SU-DHL-6 (cell line): ENCODE measurements around the gene NSA2.

ENCODE experiments used
- H2AFZ ChIP-seq: fragments of 200-600 bp; sonication (generic); 2 replicates; pipeline ENCODE4 v1.6.1; 2014; ENCODE audit warnings: low read depth, mild to moderate bottlenecking, moderate library complexity, mixed read lengths, antibody characterized with exemption, low read length; ENCODE audit not compliant: severe bottlenecking
- H3F3A ChIP-seq: fragments of 200-600 bp; shearing (Covaris generic); 2 replicates; pipeline ENCODE4 v1.6.0; 2016; ENCODE audit warnings: antibody characterized with exemption, mild to moderate bottlenecking; ENCODE audit not compliant: insufficient read depth
- H3K27ac ChIP-seq: fragments of 200-600 bp; sonication (generic); 2 replicates; pipeline ENCODE4 v1.5.1; 2016; ENCODE audit warnings: low read depth, mild to moderate bottlenecking, low read length, moderate library complexity, mixed read lengths
- H3K27me3 ChIP-seq: fragments of 200-600 bp; sonication (generic), shearing (Covaris generic); 2 replicates; pipeline ENCODE4 v1.6.0; 2014; ENCODE audit warnings: mild to moderate bottlenecking, low read length
- H3K36me3 ChIP-seq: fragments of 200-600 bp; sonication (generic); 2 replicates; pipeline ENCODE4 v1.6.1; 2014; ENCODE audit warnings: mild to moderate bottlenecking, low read length, mixed read lengths
- H3K4me2 ChIP-seq: fragments of 300-600, 200-600 bp; shearing (Covaris generic), sonication (generic); 2 replicates; pipeline ENCODE4 v1.6.0; 2014; ENCODE audit warnings: low read length, low read depth, mild to moderate bottlenecking; ENCODE audit not compliant: poor library complexity, severe bottlenecking
- H3K4me3 ChIP-seq: fragments of 200-600 bp; sonication (generic); 2 replicates; pipeline ENCODE4 v1.5.1; 2014; ENCODE audit warnings: antibody characterized with exemption, low read length, mild to moderate bottlenecking, mixed read lengths; ENCODE audit not compliant: insufficient read depth, poor library complexity, severe bottlenecking
- H3K79me2 ChIP-seq: fragments of 200-600 bp; sonication (generic); 2 replicates; pipeline ENCODE4 v1.6.1; 2014; ENCODE audit warnings: mild to moderate bottlenecking, low read length, moderate library complexity; ENCODE audit not compliant: insufficient read depth
- H3K9ac ChIP-seq: fragments of 200-600 bp; sonication (generic); 2 replicates; pipeline ENCODE4 v1.7.0; 2014; ENCODE audit warnings: mild to moderate bottlenecking, low read length
- H3K9me2 ChIP-seq: fragments of 200-600 bp; sonication (generic); replicated peaks from 2 replicates; pipeline ENCODE4 v1.6.1; 2014; ENCODE audit warnings: low read length; ENCODE audit not compliant: insufficient read depth
- H3K9me3 ChIP-seq: fragments of 200-600 bp; sonication (generic); 2 replicates; pipeline ENCODE4 v1.6.1; 2014; ENCODE audit warnings: low read length, mixed read lengths; ENCODE audit not compliant: insufficient read depth
- H4K20me1 ChIP-seq: fragments of 200-600 bp; sonication (generic); 2 replicates; pipeline ENCODE4 v1.6.1; 2014; ENCODE audit warnings: low read depth, mild to moderate bottlenecking, antibody characterized with exemption, low read length, moderate library complexity, mixed read lengths
- CTCF ChIP-seq: fragments of 200-600 bp; sonication (generic); IDR thresholded peaks from one replicate; pipeline ENCODE4 v1.5.1; 2017; ENCODE audit warnings: antibody characterized with exemption, mild to moderate bottlenecking, low read length, moderate library complexity; ENCODE audit not compliant: insufficient read depth, poor library complexity, severe bottlenecking
- EZH2phosphoT487 ChIP-seq: fragments of 200-600 bp; sonication (generic), shearing (Covaris generic); conservative IDR thresholded peaks from 2 replicates; pipeline ENCODE4 v1.6.1; 2018; ENCODE audit warnings: mild to moderate bottlenecking, antibody characterized with exemption, low read length, moderate library complexity, mixed read lengths

The NSA2 gene

DNA sequence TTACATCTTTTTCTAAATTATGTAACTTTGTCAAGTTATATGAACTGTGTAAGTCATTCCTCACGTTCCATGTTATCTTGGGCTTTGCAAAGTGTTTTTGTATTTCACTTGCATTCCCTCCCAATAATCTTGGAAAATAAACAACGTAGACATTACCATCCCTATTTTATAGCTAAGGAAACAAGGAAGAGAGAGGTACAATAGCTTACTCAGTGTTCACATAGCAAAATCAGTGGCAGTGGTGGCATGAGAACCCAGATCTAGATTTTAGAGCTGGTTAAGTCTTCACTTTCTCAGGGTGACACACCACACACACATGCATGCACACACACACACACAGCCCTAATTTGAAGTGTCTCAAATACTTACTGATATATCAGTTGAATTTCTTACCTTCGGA, 34.1 kb downstream of the NSA2 start:
- H2AFZ ChIP-seq = no peak overlapping the region
- no peak overlapping the region for H3K4me3 ChIP-seq
- no peaks in the 10 kb centered on the region for H3F3A ChIP-seq
- no peaks in the 10 kb centered on the region for H4K20me1 ChIP-seq
- H3K9me2 ChIP-seq = no peaks in the 10 kb centered on the region
- no peaks in the 10 kb centered on the region for H3K9me3 ChIP-seq
- TF ChIP-seq CTCF (no peak), EZH2phosphoT487 (no peak)
- no peaks in the 10 kb centered on the region for H3K36me3 ChIP-seq
- no peak overlapping the region for H3K9ac ChIP-seq
- H3K4me2 ChIP-seq = no peak overlapping the region
- no peaks in the 10 kb centered on the region for H3K79me2 ChIP-seq
- H3K27ac ChIP-seq = no peak overlapping the region
- no peaks in the 10 kb centered on the region for H3K27me3 ChIP-seq

GRCh38 chr5:74801941-74802340, 34.9 kb downstream of the NSA2 start:
- Histone ChIP-seq H3K4me3 (no peak overlapping the region), H3K27ac (no peak overlapping the region), H3F3A (no peaks in the 10 kb centered on the region), H4K20me1 (no peaks in the 10 kb centered on the region), H3K9me2 (no peaks in the 10 kb centered on the region), H3K9me3 (no peaks in the 10 kb centered on the region), H3K4me2 (no peak overlapping the region), H3K79me2 (no peaks in the 10 kb centered on the region), H3K9ac (no peak overlapping the region), H3K36me3 (no peaks in the 10 kb centered on the region), H2AFZ (no peak overlapping the region), H3K27me3 (no peaks in the 10 kb centered on the region)
- no peak for TF ChIP-seq CTCF
- no peak for TF ChIP-seq EZH2phosphoT487

- no peak overlapping the region for H2AFZ ChIP-seq
- no peak overlapping the region for H3K4me3 ChIP-seq
- TF ChIP-seq EZH2phosphoT487 = no peak
- no peak for TF ChIP-seq CTCF
- H3K9ac ChIP-seq = no peak overlapping the region
- H3F3A ChIP-seq = no peaks in the 10 kb centered on the region
- H3K4me2 ChIP-seq = no peak overlapping the region
- no peaks in the 10 kb centered on the region for H3K36me3 ChIP-seq
- H3K27me3 ChIP-seq = no peaks in the 10 kb centered on the region
- H3K79me2 ChIP-seq = no peaks in the 10 kb centered on the region
- no peaks in the 10 kb centered on the region for H3K9me2 ChIP-seq
- H3K27ac ChIP-seq = no peak overlapping the region
- no peaks in the 10 kb centered on the region for H4K20me1 ChIP-seq
- no peaks in the 10 kb centered on the region for H3K9me3 ChIP-seq
Observed at GRCh38 chr5:74810915-74811314, 43.9 kb downstream of the NSA2 start.

GRCh38 chr5:74816875-74817274, 49.8 kb downstream of the NSA2 start:
- no peaks in the 10 kb centered on the region for H3F3A ChIP-seq
- H3K4me3 ChIP-seq = no peak overlapping the region
- H3K27me3 ChIP-seq = no peaks in the 10 kb centered on the region
- no peaks in the 10 kb centered on the region for H3K36me3 ChIP-seq
- H3K79me2 ChIP-seq = no peaks in the 10 kb centered on the region
- H3K9ac ChIP-seq = no peak overlapping the region
- no peak for TF ChIP-seq CTCF
- TF ChIP-seq EZH2phosphoT487 = no peak
- no peak overlapping the region for H2AFZ ChIP-seq
- H3K9me2 ChIP-seq = no peaks in the 10 kb centered on the region
- H3K9me3 ChIP-seq = no peaks in the 10 kb centered on the region
- H4K20me1 ChIP-seq = no peaks in the 10 kb centered on the region
- no peak overlapping the region for H3K4me2 ChIP-seq
- H3K27ac ChIP-seq = no peak overlapping the region
